GM12891 (cell line): ENCODE measurements around the gene MYG1. TPM values are rescaled to one million over a fixed set of nuclear protein-coding genes. Genes with fewer than 3 reads are reported as not detected.
A peak's percentile ranks its signal among the peaks of the same experiment; 100 is the strongest.

ENCODE experiments used
- DNase-seq: peaks from one replicate; pipeline ENCODE4 v3.0.0; 2011; ENCODE audit warnings: low spot score; ENCODE audit not compliant: insufficient read length
- FAIRE-seq: peaks from 2 replicates; lab custom pipeline; 2011; peaks lifted over from hg19 to GRCh38; lab: Jason Lieb, UNC
- PAX5 ChIP-seq: IDR thresholded peaks from 2 replicates; pipeline ENCODE4 v1.6.1; 2011; ENCODE audit warnings: low read length, moderate library complexity, mild to moderate bottlenecking; ENCODE audit not compliant: insufficient read depth, severe bottlenecking
- POLR2A ChIP-seq: IDR thresholded peaks from 2 replicates; pipeline ENCODE4 v1.6.1; 2011; ENCODE audit warnings: low read depth, low read length, control low read depth
- POLR2AphosphoS5 ChIP-seq: IDR thresholded peaks from 2 replicates; pipeline ENCODE4 v1.6.1; 2011; ENCODE audit warnings: low read depth, low read length, control low read depth
- POU2F2 ChIP-seq: IDR thresholded peaks from 2 replicates; pipeline ENCODE4 v1.6.1; 2011; ENCODE audit warnings: low read depth, mild to moderate bottlenecking, control low read depth, low read length, moderate library complexity
- SPI1 ChIP-seq: IDR thresholded peaks from 2 replicates; pipeline ENCODE4 v1.6.1; 2011; ENCODE audit warnings: low read depth, low read length, control low read depth
- TAF1 ChIP-seq: IDR thresholded peaks from 2 replicates; pipeline ENCODE4 v1.6.1; 2011; ENCODE audit warnings: low read depth, low read length, control low read depth
- polyA plus RNA-seq: library from polyadenylated mRNA; unstranded; fragments of >200 nt; gene quantifications from one replicate; pipeline ENCODE4 v1.2.1, GENCODE V29; 2012; ENCODE audit warnings: low read depth, missing spikeins, inconsistent platforms; ENCODE audit not compliant: missing spikeins

The MYG1 gene, protein sequence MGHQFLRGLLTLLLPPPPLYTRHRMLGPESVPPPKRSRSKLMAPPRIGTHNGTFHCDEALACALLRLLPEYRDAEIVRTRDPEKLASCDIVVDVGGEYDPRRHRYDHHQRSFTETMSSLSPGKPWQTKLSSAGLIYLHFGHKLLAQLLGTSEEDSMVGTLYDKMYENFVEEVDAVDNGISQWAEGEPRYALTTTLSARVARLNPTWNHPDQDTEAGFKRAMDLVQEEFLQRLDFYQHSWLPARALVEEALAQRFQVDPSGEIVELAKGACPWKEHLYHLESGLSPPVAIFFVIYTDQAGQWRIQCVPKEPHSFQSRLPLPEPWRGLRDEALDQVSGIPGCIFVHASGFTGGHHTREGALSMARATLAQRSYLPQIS
- 57.8 TPM for polyA plus RNA-seq

DNA sequence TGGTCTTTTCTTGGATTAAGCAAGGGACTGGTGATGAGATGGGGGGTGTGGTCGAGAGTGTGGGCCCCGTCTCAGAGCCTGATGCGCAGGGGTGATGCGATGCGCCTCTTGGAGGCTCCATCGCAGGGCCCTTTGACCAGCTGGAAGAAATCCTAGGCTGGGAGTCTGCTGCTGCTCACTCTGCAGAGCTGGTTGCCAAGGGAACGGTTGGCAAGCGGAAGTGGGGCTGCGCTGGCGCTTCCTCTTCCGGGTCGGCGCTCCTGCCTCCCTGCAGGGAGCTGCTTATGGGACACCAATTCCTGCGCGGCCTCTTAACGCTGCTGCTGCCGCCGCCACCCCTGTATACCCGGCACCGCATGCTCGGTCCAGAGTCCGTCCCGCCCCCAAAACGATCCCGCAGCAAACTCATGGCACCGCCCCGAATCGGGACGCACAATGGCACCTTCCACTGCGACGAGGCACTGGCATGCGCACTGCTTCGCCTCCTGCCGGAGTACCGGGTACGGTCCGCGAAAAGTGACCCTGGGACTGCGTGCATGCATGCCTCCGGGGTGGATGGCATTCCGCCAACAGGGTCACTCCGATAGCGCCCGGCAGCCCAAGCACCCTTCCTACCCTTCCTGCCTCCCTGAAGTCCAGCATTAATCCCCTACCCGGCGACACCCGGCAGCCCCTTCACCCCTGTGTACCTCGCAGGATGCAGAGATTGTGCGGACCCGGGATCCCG, at the start of gene MYG1:
Gene MYG1 (plus strand): TSS at position 242 of the 727 bp plus-strand sequence. CDS start 43 bp downstream, at position 285.
- DNase-seq = peak; percentile 77
- peak; percentile 95 for FAIRE-seq
- TF ChIP-seq PAX5 = no peak
- peak; percentile 89 for TF ChIP-seq POLR2A
- TF ChIP-seq TAF1 = peak; percentile 36; the same call in 1 of the 2 replicates
- peak; percentile 27; the same call in 1 of the 2 replicates for TF ChIP-seq POU2F2
- TF ChIP-seq SPI1 = peak; percentile 72
- TF ChIP-seq POLR2AphosphoS5 = peak; percentile 92

DNA sequence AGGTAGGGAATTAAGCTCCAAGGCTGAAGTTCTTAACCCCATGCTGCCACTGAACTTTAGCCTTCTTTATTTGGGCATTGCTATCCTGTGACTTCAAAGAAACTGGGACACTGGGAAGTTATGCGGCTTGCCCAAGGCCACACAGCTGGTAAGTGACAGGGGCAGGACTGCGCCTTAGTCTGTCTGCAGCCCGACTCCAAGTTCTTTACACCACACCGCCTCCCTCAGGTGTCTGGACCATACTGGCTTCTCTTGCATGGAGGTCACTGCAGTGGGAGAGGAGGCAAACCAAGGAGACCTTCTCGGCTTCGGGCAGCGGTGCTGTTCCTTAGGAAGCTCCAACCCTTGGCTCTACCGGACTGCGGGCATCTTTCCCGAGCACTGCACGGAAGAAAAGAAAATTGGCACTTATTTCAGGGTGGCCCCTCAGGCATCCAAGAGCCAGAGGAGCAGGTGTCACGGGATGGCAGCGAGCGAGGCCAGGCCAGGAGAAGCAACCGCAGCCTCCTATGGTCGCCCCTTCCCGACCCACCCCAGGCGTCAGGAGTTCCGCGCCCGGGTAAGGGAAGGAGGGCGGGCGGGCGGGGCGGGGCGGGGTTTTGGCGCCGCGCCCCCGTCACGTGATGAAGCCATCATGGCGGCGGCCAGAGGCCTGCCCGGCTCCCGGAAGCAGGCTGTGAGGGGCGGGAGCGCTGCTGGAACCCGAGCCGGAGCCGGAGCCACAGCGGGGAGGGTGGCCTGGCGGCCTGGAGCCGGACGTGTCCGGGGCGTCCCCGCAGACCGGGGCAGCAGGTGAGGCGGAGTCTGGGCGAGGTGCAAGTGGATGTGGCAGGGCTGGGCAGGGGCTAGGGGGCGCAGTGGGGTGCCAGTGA, 47.8 kb upstream of the MYG1 start:
- FAIRE-seq = peak; percentile 66
- TF ChIP-seq SPI1 (no peak), TAF1 (peak; percentile 60), POU2F2 (no peak), PAX5 (no peak), POLR2A (peak; percentile 72), POLR2AphosphoS5 (peak; percentile 39; the same call in 1 of the 2 replicates)
- DNase-seq = peak; percentile 92

- DNase-seq (no peak), FAIRE-seq (peak; percentile 13)
- TF ChIP-seq POLR2AphosphoS5 (no peak), PAX5 (no peak), SPI1 (no peak)
Observed at GRCh38 chr12:53252349-53252916, 47.1 kb upstream of the MYG1 start.

GRCh38 chr12:53253298-53253697, 46.2 kb upstream of the MYG1 start:
- TF ChIP-seq POLR2AphosphoS5 (no peak), PAX5 (no peak), SPI1 (no peak), POLR2A (no peak), POU2F2 (no peak), TAF1 (no peak)
- no peak for DNase-seq
- no peak for FAIRE-seq

DNA sequence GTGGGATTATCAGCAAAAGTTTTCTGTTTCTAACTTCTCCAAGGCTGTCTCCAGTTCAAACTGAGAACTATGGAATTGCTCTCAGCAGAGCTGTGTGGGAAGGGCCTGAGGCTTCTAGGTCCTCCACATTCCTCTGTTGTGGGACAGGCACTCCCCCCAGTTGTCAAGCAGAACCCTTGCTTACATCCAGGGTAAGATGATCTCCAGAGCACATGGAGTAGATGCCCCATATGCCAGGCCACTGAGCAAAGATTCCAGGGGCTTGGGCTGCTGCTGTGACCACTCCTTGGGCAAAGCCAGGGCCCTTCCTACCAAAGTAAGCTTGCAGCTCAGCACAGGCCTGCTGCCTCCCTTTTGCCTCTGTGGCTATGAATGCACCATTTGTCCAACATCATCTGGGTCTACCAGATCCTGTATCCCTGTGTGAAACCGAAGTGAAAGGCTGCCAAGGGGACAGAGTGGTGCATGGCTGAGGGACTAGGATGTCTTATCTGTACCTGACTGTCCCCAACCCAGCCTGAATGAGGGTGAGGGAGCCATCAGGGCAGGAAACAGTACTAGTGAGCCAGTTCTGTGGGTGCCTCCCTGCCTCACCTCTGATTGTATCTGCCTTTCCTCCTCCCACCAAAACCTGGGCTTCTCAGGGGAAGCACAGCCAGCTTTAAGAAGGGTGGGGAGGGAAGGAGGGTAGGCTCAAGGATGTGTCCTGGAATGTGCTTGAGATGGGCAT, 44.5 kb upstream of the MYG1 start:
- FAIRE-seq (no peak), DNase-seq (no peak)
- TF ChIP-seq POLR2A (no peak), TAF1 (no peak), PAX5 (no peak), POLR2AphosphoS5 (no peak), POU2F2 (no peak), SPI1 (no peak)

DNA sequence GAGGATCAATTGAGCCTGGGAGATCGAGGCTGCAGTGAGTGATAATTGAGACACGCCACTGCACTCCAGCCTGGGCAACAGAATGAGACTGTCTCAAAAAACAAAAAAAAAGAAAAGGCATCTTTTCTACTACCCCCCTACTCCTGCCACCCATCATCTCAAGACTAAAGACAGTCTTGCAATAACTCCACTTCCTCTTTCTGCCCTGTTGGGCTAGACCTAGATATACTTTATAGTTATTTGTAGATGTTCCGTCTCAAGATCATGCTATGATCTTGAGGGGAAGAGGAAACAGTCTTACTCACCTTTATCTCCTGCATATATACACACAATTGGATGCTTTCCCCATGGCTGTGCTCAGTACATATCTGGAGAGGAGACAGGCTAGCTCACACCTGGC, 43.5 kb upstream of the MYG1 start:
- DNase-seq = no peak
- TF ChIP-seq POU2F2 (no peak), TAF1 (no peak), PAX5 (no peak), SPI1 (peak; percentile 99)
- no peak for FAIRE-seq

GRCh38 chr12:53258541-53259539, 40.7 kb upstream of the MYG1 start:
- TF ChIP-seq TAF1 = no peak
- no peak for TF ChIP-seq POLR2A
- TF ChIP-seq PAX5 = no peak
- no peak for TF ChIP-seq SPI1
- TF ChIP-seq POU2F2 = no peak
- no peak for TF ChIP-seq POLR2AphosphoS5
- DNase-seq (no peak), FAIRE-seq (no peak)
